Uterus (tissue), 2 donors: ENCODE measurements around the gene ZNF232.

Source experiments
- POLR2A ChIP-seq, 2 donors: fragments of 450-650 bp; IDR thresholded peaks; one replicate each; pipeline ENCODE4 v1.6.1; 2016; ENCODE audit warnings: antibody characterized with exemption in 2 of 2, mild to moderate bottlenecking in 1 of 2, moderate library complexity in 1 of 2
- TF ChIP-seq, protein P1 (sequence below), 4 experiments: fragments of 200-600 bp in 2 of 4; fragments of 450-650 bp in 2 of 4; sonication (generic) in 2 of 4; IDR thresholded peaks; one replicate each; pipeline ENCODE4 v1.5.1; 2016 to 2019; ENCODE audit warnings: antibody characterized with exemption in 4 of 4, mild to moderate bottlenecking in 2 of 4, moderate library complexity in 1 of 4

DNA sequence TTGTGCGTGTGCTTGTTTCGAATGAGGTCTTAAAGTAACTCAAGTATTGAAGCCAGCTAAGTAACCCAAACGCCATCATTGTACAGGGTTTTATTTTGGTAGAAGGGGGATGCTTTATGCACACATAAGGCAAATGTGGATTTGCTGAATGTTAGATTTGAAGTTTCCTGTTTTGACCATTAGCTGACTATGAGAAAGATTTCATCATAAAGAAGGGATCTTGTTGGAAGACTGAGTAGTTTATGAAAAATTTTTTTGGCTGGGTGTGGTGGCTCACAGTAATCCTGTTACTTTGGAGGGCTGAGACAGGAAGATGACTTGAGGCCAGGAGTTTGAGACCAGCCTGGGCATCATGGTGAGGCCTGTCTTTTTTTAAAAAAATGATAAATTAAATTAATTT lies 43.4 kb downstream of the ZNF232 start:
- TF ChIP-seq, protein P1, sequence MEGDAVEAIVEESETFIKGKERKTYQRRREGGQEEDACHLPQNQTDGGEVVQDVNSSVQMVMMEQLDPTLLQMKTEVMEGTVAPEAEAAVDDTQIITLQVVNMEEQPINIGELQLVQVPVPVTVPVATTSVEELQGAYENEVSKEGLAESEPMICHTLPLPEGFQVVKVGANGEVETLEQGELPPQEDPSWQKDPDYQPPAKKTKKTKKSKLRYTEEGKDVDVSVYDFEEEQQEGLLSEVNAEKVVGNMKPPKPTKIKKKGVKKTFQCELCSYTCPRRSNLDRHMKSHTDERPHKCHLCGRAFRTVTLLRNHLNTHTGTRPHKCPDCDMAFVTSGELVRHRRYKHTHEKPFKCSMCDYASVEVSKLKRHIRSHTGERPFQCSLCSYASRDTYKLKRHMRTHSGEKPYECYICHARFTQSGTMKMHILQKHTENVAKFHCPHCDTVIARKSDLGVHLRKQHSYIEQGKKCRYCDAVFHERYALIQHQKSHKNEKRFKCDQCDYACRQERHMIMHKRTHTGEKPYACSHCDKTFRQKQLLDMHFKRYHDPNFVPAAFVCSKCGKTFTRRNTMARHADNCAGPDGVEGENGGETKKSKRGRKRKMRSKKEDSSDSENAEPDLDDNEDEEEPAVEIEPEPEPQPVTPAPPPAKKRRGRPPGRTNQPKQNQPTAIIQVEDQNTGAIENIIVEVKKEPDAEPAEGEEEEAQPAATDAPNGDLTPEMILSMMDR (IDR thresholded peaks at IDR 0.05): no peak
- TF ChIP-seq POLR2A (IDR thresholded peaks at IDR 0.05): no peak
